Non-pigmented ciliary epithelial cell (primary cell): ENCODE data around the gene CCL15.
A peak's percentile ranks its signal among the peaks of the same experiment; 100 is the strongest.

Source experiments
- DNase-seq: peaks from one replicate; pipeline ENCODE4 v3.0.0-alpha.2; 2010; ENCODE audit warnings: low read depth

Gene CCL15

DNA sequence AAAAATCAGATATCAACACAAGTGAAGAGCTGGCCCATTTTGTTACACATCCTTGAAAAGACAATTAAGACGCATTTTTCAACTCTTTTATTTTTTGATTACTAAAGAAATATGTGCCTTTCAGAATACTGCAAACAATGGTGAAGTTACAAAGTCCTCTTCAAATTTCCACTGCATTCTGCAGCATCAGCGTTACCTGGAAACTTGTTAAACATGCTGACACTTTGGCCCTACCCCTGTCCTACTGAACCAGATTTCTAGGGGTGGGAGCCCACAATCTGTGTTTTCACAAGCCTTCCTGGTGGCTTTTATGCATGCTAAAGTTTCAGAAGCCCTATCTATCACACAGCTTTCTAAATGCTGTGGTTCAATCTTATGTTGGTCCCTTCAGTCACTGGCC lies 10.3 kb downstream of the CCL15 start:
- no peak for DNase-seq

DNA sequence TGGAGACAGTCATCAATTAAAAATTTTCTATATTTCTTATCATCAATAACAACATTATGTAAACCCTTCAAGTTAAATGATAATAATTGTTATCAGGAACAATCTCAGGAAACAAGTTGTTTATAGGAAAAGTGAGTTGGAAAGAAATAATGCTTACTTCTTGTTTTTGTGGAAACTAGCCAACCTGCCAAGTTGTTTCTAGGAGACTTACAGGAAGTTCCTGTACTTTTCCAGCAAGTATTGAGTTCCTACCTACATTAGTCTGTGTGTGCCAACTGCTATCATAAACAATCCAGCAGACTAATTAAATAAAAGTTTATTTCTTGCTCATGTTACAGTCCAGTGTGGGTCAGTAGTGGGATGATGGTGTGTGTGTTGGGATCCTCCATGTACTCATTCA lies 13.2 kb downstream of the CCL15 start:
- DNase-seq: no peak

DNA sequence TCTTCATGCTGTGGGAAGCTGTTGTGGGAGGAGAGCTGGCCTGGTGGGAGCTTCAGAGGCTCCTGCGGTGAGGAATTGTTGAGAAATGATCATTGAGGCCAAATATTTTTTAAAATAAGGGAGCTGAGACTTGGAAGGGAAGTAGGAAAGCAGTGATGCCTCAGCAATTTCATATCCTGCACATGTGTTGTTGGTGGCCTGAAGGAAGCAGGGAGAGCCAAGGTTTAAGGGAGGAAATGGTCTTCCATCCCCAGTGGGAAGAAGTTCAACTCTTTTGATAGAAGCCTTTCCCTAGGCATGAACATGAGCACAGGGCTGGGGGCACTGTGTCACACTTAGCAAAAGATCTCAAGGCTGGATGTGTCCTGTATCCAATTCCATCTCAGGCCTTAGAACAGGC lies 14.7 kb downstream of the CCL15 start, which contains the start of gene CCL14:
Gene CCL14, minus strand, starts transcription at position 87 of the 400 bp plus-strand sequence. Its CDS starts 80 bp downstream, at position 7.
- no peak for DNase-seq

GRCh38 chr17:35984140-35984539 lies 17.2 kb downstream of the CCL15 start:
- no peak for DNase-seq

DNA sequence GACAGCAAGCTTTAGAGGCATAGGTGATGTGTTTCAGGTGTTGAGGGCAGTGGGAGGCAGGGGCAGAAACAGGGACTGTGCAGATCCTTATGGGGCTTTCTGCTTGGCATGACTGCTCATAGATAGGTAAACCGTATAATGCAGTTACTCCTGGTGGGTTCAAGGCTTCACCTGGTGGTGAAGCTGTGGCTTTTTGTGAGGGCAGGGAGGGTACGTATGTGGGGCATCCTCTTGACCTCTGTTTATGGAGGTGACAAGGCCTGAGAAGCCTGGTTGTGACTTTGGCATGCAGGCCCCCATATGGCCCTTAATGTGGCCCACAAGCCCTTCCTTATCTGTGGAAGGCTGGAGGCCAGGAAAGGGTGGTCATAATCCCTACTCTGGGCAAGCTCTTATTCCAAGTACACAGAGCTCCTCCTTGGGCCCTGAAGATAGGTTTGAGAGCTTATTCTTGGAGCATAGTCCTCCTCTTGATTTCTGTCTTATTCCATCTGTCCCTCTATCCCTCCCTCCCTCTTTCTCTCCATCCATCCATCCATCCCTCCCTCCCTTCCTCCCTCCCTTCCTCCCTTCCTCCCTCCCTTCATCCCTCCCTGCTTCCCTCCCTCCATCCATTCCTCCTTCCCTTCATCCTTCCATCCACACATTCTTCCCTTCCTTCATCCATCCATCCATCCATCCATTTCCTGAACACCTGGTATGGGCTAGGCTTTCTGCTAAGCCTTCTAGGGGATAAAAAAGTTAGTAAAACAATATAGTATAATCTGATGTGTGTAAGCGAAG lies 18.8 kb downstream of the CCL15 start:
- no peak for DNase-seq

- DNase-seq: no peak
These were observed 19.4 kb downstream of the CCL15 start for GRCh38 chr17:35981908-35982330.

DNA sequence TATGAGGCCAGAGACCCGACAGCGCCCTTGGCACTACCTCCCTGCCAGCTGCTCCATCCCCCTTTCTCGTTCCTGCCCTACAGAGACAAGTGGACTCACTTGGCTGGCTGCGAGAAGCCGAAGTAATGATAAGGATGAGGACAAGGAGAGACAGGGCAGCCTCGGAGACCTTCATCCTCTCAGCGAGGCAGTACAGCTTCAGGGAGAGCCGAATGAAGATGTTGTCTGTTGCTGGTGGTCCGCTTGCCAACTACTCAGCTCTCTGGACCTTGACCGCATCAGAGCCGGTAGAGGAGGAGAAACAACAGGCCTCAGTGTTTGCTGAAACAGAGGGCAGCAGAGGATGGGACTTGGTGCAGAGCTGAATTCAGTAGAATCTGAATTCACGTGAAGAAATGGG lies 20.1 kb downstream of the CCL15 start, which contains the start of gene CCL16:
Gene CCL16, minus strand, starts transcription at position 252 of the 400 bp plus-strand sequence. Its CDS starts 77 bp downstream, at position 175.
- no peak for DNase-seq

DNA sequence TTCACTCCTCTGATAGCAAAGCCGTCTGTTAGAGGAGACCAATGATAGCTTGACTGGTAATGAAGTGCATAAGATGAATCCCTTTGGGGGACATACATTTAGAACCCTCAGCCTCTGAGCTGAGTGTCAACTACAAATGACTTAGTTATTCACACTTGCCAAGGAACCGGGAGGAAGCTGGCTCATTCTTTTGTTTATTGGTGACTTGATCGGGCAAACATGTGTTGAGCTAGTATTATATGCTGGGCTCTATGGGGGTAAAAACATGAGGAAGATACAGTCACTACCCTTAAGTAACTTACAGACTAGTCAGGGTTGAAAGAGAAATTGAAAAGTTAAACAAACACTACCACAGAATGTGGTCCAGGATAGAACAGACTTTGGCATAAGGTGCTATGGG lies 23.0 kb downstream of the CCL15 start:
- no peak for DNase-seq

GRCh38 chr17:35977509-35977908 lies 23.8 kb downstream of the CCL15 start:
- DNase-seq: no peak

GRCh38 chr17:35973333-35974260 lies 27.8 kb downstream of the CCL15 start:
- no peak for DNase-seq

DNA sequence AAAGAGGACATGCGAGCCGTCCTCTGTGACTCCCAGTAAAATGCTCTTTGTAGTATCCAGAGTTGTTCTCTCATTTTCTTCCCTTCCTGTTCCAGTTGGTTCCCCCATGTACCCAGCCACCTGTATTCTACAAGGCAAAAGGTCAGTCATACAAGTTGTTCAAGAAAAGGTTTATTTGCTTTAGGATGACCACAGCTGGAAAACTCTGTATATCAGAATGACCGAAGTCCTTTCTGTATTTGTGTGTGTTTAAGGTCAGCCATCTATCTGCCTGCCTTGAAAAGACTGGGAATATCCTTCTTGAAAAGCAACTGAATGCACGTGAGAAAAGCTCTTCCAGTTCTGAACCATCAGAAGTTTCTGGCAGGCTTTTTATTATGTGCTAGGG lies 28.4 kb downstream of the CCL15 start:
- no peak for DNase-seq

GRCh38 chr17:35972535-35972934 lies 28.8 kb downstream of the CCL15 start:
- DNase-seq: no peak

GRCh38 chr17:35972066-35972465 lies 29.3 kb downstream of the CCL15 start:
- DNase-seq: no peak

DNA sequence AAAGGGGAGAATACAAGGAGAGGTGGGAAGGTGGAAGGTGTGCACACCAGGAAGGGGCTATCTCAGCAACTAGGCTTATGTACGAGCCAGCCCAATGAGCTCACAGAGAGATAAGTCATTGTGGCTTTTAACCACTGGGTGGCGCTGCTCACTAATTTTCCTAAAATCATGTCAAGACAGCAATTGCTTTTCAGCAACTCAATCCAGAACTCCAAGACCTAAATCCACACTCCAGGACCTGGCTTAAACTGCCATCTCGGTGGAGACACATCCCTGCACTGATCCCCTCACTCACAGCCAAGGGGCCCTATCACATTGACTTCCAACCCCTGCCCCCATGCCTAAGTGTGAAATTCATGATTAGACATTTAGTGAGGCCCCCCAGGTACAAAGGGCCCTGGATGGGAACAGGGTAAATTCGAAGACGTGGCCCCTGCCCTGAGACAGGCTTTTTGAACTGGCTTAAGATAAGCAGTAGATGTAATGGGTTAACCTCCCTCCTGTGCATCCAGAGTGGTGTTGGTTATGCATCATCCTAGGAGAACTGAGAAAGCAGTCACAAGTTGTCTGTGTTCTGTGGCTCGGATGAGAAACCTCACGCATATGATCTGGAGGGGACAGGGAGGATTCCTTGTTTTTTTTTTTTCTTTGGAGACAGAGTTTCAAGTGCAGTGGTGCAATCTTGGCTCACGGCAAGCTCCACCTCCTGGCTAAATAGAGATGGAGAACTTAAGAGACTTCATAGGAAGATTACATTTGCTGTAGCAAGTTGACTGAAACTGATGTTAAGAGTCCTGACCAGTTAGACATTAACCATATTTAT lies 31.6 kb downstream of the CCL15 start:
- peak; percentile 52 for DNase-seq

GRCh38 chr17:35968520-35969054 lies 32.8 kb downstream of the CCL15 start:
- no peak for DNase-seq

GRCh38 chr17:35965272-35965671 lies 36.1 kb downstream of the CCL15 start:
- DNase-seq: no peak

DNA sequence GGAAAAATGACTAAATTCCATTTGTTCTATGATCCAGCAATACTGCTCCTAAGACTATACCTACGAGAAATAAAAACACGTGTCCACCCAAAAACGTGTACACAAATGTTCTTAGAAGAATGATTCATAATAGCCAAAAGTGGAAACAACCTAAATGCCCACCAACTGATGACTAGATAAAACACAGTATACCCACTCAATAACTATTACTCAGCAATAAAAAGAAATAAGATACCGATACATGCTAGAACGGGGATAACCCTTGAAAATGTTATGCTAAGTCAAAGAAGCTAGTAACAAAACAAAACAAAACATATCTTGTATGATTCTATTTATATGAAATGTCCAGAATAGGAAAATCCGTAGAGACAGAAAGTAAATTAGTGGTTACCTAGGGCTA lies 37.7 kb downstream of the CCL15 start:
- no peak for DNase-seq

DNA sequence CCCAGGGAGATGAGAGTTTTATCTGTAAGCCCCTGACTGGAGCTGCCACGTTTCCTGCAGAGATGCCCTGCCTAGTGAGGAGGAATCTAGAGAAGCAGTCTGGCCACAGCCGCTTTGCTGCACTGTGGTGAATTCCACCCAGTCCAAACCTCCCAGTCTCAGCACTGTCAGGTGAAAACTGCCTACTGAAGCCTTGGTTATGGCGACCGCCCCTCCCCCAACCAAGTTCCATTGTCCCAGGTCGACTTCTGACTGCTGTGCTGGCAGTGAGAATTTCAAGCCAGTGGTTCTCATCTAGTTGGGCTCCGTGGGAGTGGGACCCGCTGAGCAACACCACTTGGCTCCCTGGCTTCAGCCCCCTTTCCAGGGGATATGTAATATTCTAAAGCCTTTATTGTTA lies 47.6 kb downstream of the CCL15 start:
- DNase-seq: no peak

- no peak for DNase-seq
These were observed 52.0 kb downstream of the CCL15 start for GRCh38 chr17:35949401-35949800.

DNA sequence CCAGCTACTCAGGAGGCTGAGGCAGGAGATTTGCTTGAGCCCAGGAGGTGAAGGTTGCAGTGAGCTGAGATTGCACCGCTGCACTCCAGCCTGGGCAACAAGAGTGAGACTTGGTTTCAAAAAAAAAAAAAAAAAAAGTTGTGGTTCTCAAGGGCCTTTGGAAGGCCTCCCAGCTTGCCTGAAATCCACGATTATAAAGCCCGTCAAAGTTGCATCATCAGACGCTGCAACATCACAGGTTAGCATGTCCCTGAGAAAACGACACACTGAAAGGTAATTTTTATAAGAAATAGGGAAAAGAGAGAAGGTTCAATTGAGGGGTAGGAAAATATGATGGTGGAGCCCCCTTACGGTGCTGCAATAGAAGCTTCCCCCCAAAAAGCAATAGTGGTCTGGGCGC lies 53.3 kb downstream of the CCL15 start:
- DNase-seq: no peak
